Measurements from ENCODE around the gene SDHAF3.
"Not testable (repeated sequence)": the region's sequence is repeated elsewhere in the genome, so short reads cannot be mapped to it uniquely, and the experiment has no call there.

SDHAF3 gene

GRCh38 chr7:97159984-97160383, 42.5 kb downstream of the SDHAF3 start:
- POLR2A ChIA-PET; CTCF ChIA-PET; H3K9me3 ChIP-seq (ENCODE audit: control insufficient read depth, insufficient read depth, low read depth, low read length); H3K27ac ChIP-seq (ENCODE audit: extremely low read depth, low read depth, low read length); H3K4me3 ChIP-seq (ENCODE audit: low read depth, low read length); H3K4me1 ChIP-seq (ENCODE audit: control insufficient read depth, insufficient read depth, low read length); H3K36me3 ChIP-seq (ENCODE audit: control insufficient read depth in 2 of 2, insufficient read depth in 1 of 2, low read length in 2 of 2): not testable (repeated sequence)
- peak; percentile 6; the same call in 1 of the 2 replicates for TF ChIP-seq ZNF202 (tag by site-specific recombination; IDR thresholded peaks at IDR 0.05; ENCODE audit: borderline replicate concordance)

DNA sequence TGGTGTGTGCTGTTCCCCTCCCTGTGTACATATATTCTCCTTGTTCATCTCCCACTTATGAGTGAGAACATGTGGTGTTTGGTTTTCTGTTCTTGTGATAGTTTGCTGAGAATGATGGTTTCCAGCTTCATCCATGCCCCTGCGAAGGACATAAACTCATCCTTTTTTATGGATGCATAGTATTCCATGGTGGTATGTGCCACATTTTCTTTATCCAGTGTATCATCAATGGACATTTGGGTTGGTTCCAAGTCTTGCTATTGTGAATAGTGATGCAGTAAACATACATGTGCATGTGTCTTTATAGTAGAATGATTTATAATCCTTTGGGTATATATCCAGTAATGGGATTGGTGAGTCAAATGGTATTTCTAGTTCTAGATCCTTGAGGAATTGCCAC, 44.1 kb downstream of the SDHAF3 start:
- H3K27ac ChIP-seq (ENCODE audit: extremely low read depth, low read depth, low read length); H3K4me3 ChIP-seq (ENCODE audit: low read depth, low read length); H3K9me3 ChIP-seq (ENCODE audit: control insufficient read depth, insufficient read depth, low read depth, low read length); POLR2A ChIA-PET; H3K4me1 ChIP-seq (ENCODE audit: control insufficient read depth, insufficient read depth, low read length); H3K36me3 ChIP-seq (ENCODE audit: control insufficient read depth in 2 of 2, insufficient read depth in 1 of 2, low read length in 2 of 2): not testable (repeated sequence)
- peak; percentile 81 for TF ChIP-seq ZNF146 (tag by site-specific recombination; IDR thresholded peaks at IDR 0.05)
- CTCF ChIA-PET = interaction anchor here (0.7 kb wide), 1 partner anchor 17 kb away, joined by 3 read pairs; no protein-coding TSS in a partner anchor

DNA sequence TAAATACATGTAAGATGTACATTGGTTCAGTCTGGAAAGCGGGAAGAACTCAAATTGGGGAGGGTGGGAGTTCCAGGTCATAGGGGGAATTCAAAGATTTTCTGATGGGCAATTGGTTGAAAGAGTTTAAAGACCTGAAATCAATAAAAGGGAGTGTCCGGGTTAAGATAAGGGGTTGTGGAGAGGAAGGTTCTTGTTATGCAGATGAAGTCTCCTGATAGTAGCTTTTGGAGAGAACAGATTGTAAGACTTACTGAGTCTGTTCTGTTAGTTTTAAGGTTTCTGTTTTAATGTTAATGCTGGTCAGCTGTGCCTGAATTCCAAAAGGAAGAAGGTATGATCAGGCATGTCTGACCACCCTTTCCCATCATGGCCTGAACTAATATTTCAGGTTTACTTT, 48.8 kb downstream of the SDHAF3 start:
- POLR2A ChIA-PET = no interaction called here

DNA sequence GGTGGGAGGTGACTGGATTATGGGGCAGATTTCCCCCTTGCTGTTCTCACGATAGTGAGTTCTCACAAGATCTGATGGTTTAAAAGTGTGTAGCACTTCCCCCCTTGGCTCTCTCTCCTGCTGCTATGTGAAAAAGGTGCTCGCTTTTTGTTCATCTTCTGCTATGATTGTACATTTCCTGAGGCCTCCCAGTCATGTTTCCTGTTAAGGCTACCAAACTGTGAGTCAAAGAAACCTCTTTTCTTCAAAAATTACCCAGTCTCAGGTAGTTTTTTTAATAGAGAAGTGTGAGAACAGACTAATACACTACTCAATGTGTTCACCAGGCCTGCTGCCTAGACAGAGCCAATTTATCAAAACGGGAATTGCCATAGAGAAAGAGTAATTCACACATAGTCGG, 49.7 kb downstream of the SDHAF3 start:
- Histone ChIP-seq H3K27ac (ENCODE audit: extremely low read depth, low read depth, low read length) (no peak overlapping the region), H3K9me3 (ENCODE audit: control insufficient read depth, insufficient read depth, low read depth, low read length) (no peaks in the 10 kb centered on the region), H3K4me3 (ENCODE audit: low read depth, low read length) (no peak overlapping the region), H3K36me3 (ENCODE audit: control insufficient read depth in 2 of 2, insufficient read depth in 1 of 2, low read length in 2 of 2) (peaks cover 0 to 3% of the 10 kb centered on the region in 2 experiments; a peak in 1 of 3 replicates), H3K4me1 (ENCODE audit: control insufficient read depth, insufficient read depth, low read length) (no peaks in the 10 kb centered on the region)
- POLR2A ChIA-PET = no interaction called here
- no peak for TF ChIP-seq YY1 (tag by site-specific recombination; IDR thresholded peaks at IDR 0.05)
- TF ChIP-seq ZNF837 (tag by site-specific recombination; IDR thresholded peaks at IDR 0.05) = no peak
- TF ChIP-seq TRIM28 (IDR thresholded peaks at IDR 0.05; ENCODE audit: borderline replicate concordance, low read length) = no peak
- TF ChIP-seq HOXA7 (CRISPR knock-in tag; IDR thresholded peaks at IDR 0.05; ENCODE audit: borderline replicate concordance) = no peak
- CTCF ChIA-PET = no interaction called here

More for the DNA sequence above, 48.8 kb downstream of the SDHAF3 start:
- H3K4me3 ChIP-seq (ENCODE audit: low read depth, low read length) = no peak overlapping the region
- CTCF ChIA-PET = interaction anchor here (1.0 kb wide), 1 partner anchor 13 kb away, joined by 5 read pairs; no protein-coding TSS in a partner anchor
- peaks cover 0 to 3% of the 10 kb centered on the region in 2 experiments; a peak in 1 of 3 replicates for H3K36me3 ChIP-seq (ENCODE audit: control insufficient read depth in 2 of 2, insufficient read depth in 1 of 2, low read length in 2 of 2)
- no peaks in the 10 kb centered on the region for H3K9me3 ChIP-seq (ENCODE audit: control insufficient read depth, insufficient read depth, low read depth, low read length)
- H3K27ac ChIP-seq (ENCODE audit: extremely low read depth, low read depth, low read length) = no peak overlapping the region
- no peaks in the 10 kb centered on the region for H3K4me1 ChIP-seq (ENCODE audit: control insufficient read depth, insufficient read depth, low read length)
- TF ChIP-seq ZNF146 (tag by site-specific recombination; IDR thresholded peaks at IDR 0.05) (no peak), ZNF514 (tag by site-specific recombination; IDR thresholded peaks at IDR 0.05) (no peak), ZNF768 (tag by site-specific recombination; IDR thresholded peaks at IDR 0.05) (no peak), HOXC10 (CRISPR knock-in tag; IDR thresholded peaks at IDR 0.05) (no peak)

GRCh38 chr7:97167749-97168148, 50.3 kb downstream of the SDHAF3 start:
- H3K9me3 ChIP-seq (ENCODE audit: control insufficient read depth, insufficient read depth, low read depth, low read length) = no peaks in the 10 kb centered on the region
- H3K27ac ChIP-seq (ENCODE audit: extremely low read depth, low read depth, low read length) = no peak overlapping the region
- ChIA-PET CTCF (no interaction called here), POLR2A (no interaction called here)
- no peaks in the 10 kb centered on the region for H3K4me1 ChIP-seq (ENCODE audit: control insufficient read depth, insufficient read depth, low read length)
- no peak overlapping the region for H3K4me3 ChIP-seq (ENCODE audit: low read depth, low read length)
- H3K36me3 ChIP-seq (ENCODE audit: control insufficient read depth in 2 of 2, insufficient read depth in 1 of 2, low read length in 2 of 2) = peaks cover 0 to 3% of the 10 kb centered on the region in 2 experiments; a peak in 1 of 3 replicates
- TF ChIP-seq ZNF10 (tag by site-specific recombination; IDR thresholded peaks at IDR 0.05) = no peak
- TF ChIP-seq ZBTB48 (tag by site-specific recombination; IDR thresholded peaks at IDR 0.05) = no peak
- TF ChIP-seq ZNF138 (tag by site-specific recombination; IDR thresholded peaks at IDR 0.05; ENCODE audit: borderline replicate concordance) = no peak
- TF ChIP-seq, protein P1, sequence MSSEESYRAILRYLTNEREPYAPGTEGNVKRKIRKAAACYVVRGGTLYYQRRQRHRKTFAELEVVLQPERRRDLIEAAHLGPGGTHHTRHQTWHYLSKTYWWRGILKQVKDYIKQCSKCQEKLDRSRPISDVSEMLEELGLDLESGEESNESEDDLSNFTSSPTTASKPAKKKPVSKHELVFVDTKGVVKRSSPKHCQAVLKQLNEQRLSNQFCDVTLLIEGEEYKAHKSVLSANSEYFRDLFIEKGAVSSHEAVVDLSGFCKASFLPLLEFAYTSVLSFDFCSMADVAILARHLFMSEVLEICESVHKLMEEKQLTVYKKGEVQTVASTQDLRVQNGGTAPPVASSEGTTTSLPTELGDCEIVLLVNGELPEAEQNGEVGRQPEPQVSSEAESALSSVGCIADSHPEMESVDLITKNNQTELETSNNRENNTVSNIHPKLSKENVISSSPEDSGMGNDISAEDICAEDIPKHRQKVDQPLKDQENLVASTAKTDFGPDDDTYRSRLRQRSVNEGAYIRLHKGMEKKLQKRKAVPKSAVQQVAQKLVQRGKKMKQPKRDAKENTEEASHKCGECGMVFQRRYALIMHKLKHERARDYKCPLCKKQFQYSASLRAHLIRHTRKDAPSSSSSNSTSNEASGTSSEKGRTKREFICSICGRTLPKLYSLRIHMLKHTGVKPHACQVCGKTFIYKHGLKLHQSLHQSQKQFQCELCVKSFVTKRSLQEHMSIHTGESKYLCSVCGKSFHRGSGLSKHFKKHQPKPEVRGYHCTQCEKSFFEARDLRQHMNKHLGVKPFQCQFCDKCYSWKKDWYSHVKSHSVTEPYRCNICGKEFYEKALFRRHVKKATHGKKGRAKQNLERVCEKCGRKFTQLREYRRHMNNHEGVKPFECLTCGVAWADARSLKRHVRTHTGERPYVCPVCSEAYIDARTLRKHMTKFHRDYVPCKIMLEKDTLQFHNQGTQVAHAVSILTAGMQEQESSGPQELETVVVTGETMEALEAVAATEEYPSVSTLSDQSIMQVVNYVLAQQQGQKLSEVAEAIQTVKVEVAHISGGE (tag by site-specific recombination; conservative IDR thresholded peaks at IDR 0.05; ENCODE audit: low read depth) = no peak
- TF ChIP-seq ZNF596 (tag by site-specific recombination; IDR thresholded peaks at IDR 0.05) = no peak
- TF ChIP-seq ZNF701 (tag by site-specific recombination; IDR thresholded peaks at IDR 0.05) = no peak
- no peak for TF ChIP-seq ZBTB10 (tag by site-specific recombination; IDR thresholded peaks at IDR 0.05)

Data from HEK293 (cell line).